Breast epithelium (tissue), 4 donors: Measurements from ENCODE around the gene TMEM30B. TPM values are rescaled to one million over a fixed set of nuclear protein-coding genes. Genes with fewer than 3 reads are reported as not detected.
A peak's percentile ranks its signal among the peaks of the same experiment; 100 is the strongest.

Source experiments
- DNase-seq, 2 donors: peaks; one replicate each; pipeline ENCODE4 v3.0.0-alpha.2; 2019; ENCODE audit warnings: low spot score in 2 of 2
- H3K27ac ChIP-seq, 2 donors: fragments of 200-600 bp; sonication (generic) in 1 of 2; one replicate each; pipeline ENCODE4 v1.5.1; 2016 to 2019; ENCODE audit warnings: mild to moderate bottlenecking in 1 of 2
- H3K27me3 ChIP-seq, 2 donors: fragments of 200-600 bp; sonication (generic) in 1 of 2; one replicate each; pipeline versions ENCODE4 v1.5.1 to v1.6.0; 2017 to 2019; ENCODE audit warnings: control low read depth in 1 of 2, mild to moderate bottlenecking in 1 of 2
- H3K36me3 ChIP-seq: fragments of 200-600 bp; one replicate; pipeline ENCODE4 v1.5.1; 2019
- H3K4me1 ChIP-seq, 2 donors: fragments of 200-600 bp; sonication (generic); one replicate each; pipeline ENCODE4 v1.5.1; 2016 to 2019; ENCODE audit warnings: control low read depth in 1 of 2
- H3K4me3 ChIP-seq, 3 donors: fragments of 200-600 bp; sonication (generic); 1 replicate in 2 of 3; 2 replicates in 1 of 3; pipeline ENCODE4 v1.5.1; 2016 to 2019; ENCODE audit warnings: mild to moderate bottlenecking in 3 of 3, moderate library complexity in 2 of 3
- H3K9me3 ChIP-seq, 2 donors: fragments of 200-600 bp; sonication (generic) in 1 of 2; one replicate each; pipeline ENCODE4 v1.5.1; 2016 to 2019; ENCODE audit warnings: control low read depth in 1 of 2
- POLR2A ChIP-seq: fragments of 450-650 bp; IDR thresholded peaks from one replicate; pipeline ENCODE4 v1.6.1; 2016; ENCODE audit warnings: antibody characterized with exemption, mild to moderate bottlenecking, moderate library complexity
- POLR2AphosphoS5 ChIP-seq, 3 donors: sonication (generic); formaldehyde crosslinking; IDR thresholded peaks; one replicate each; pipeline ENCODE4 v1.6.1; 2017; ENCODE audit warnings: antibody characterized with exemption in 3 of 3
- intact Hi-C: fragments of 100-400 bp; cut with DNase I; formaldehyde crosslinking; loops from one replicate; pipeline ENCODE4 v1.15.1; 2023; ENCODE audit warnings: low total_unique reads
- total RNA-seq, 3 donors: library from RNA; depleted of rRNA; stranded (reverse); fragments of >200 nt; gene quantifications; one replicate each; pipeline ENCODE4 v1.1.0, GENCODE V29; 2016
- TF ChIP-seq, protein P1 (sequence below), 3 donors: fragments of 450-650 bp; IDR thresholded peaks; one replicate each; pipeline ENCODE4 v1.5.1; 2016 to 2017; ENCODE audit warnings: antibody characterized with exemption in 3 of 3, mild to moderate bottlenecking in 3 of 3, moderate library complexity in 3 of 3

Gene TMEM30B
- total RNA-seq, 3 donors from 2014 or later, result 5.0 to 36.7 (median 20.0) TPM

DNA sequence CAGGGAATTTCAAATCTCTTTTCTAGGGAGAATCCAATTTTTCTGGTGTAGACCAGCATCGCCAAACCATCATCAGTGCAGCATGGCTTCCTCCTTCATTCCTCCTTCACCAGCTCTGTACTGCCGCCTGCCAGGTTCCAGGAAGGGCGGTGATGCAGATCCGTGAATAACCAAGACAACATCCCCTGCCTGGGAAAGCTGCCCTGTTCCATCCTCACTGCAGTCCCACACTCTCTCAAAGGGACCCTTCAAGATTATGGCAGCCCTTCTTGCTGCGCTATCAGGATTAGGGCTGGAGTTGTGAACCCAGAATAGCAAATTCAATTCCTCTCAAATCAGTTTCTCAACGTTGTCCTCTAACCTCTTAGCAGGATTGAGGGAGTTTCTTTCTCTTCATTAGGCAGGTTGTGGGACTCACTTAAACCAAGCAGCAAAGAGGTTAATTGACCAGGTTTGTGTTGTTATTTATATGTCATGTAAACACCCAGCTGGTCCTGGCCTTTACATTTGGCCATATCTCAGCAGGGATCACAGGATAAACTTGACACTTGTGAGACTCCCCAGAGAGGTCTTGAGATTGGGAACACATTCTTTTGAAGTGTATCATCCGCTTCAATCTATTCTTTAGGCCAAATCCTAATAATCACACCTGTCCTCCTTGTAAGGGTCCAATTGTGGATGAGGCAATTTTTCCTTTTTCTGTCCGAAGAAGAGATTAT lies 26.2 kb downstream of the TMEM30B start:
- Histone ChIP-seq H3K9me3 (no peaks in the 10 kb centered on the region), H3K4me1 (no peaks in the 10 kb centered on the region), H3K27ac (no peak overlapping the region), H3K27me3 (no peaks in the 10 kb centered on the region), H3K4me3 (no peak overlapping the region), H3K36me3 (no peaks in the 10 kb centered on the region)
- TF ChIP-seq, protein P1, sequence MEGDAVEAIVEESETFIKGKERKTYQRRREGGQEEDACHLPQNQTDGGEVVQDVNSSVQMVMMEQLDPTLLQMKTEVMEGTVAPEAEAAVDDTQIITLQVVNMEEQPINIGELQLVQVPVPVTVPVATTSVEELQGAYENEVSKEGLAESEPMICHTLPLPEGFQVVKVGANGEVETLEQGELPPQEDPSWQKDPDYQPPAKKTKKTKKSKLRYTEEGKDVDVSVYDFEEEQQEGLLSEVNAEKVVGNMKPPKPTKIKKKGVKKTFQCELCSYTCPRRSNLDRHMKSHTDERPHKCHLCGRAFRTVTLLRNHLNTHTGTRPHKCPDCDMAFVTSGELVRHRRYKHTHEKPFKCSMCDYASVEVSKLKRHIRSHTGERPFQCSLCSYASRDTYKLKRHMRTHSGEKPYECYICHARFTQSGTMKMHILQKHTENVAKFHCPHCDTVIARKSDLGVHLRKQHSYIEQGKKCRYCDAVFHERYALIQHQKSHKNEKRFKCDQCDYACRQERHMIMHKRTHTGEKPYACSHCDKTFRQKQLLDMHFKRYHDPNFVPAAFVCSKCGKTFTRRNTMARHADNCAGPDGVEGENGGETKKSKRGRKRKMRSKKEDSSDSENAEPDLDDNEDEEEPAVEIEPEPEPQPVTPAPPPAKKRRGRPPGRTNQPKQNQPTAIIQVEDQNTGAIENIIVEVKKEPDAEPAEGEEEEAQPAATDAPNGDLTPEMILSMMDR (IDR thresholded peaks at IDR 0.05), result no peak
- TF ChIP-seq POLR2A (no peak), POLR2AphosphoS5 (IDR thresholded peaks at IDR 0.05) (no peak)
- intact Hi-C loops, result loop anchor here (10.0 kb wide), 3 partner anchors 230 to 780 kb away; no protein-coding TSS in a partner anchor
- no peak for DNase-seq

GRCh38 chr14:61253064-61253738 lies 27.9 kb downstream of the TMEM30B start:
- TF ChIP-seq, protein P1 (IDR thresholded peaks at IDR 0.05), result no peak
- TF ChIP-seq POLR2AphosphoS5 (IDR thresholded peaks at IDR 0.05), result no peak
- no peak for TF ChIP-seq POLR2A
- Histone ChIP-seq H3K36me3 (no peaks in the 10 kb centered on the region), H3K27ac (no peak overlapping the region), H3K4me3 (no peak overlapping the region), H3K4me1 (no peaks in the 10 kb centered on the region), H3K27me3 (no peaks in the 10 kb centered on the region), H3K9me3 (no peaks in the 10 kb centered on the region)
- DNase-seq, result no peak
- intact Hi-C loops, result loop anchor here (10.0 kb wide), 3 partner anchors 228 to 778 kb away; no protein-coding TSS in a partner anchor

DNA sequence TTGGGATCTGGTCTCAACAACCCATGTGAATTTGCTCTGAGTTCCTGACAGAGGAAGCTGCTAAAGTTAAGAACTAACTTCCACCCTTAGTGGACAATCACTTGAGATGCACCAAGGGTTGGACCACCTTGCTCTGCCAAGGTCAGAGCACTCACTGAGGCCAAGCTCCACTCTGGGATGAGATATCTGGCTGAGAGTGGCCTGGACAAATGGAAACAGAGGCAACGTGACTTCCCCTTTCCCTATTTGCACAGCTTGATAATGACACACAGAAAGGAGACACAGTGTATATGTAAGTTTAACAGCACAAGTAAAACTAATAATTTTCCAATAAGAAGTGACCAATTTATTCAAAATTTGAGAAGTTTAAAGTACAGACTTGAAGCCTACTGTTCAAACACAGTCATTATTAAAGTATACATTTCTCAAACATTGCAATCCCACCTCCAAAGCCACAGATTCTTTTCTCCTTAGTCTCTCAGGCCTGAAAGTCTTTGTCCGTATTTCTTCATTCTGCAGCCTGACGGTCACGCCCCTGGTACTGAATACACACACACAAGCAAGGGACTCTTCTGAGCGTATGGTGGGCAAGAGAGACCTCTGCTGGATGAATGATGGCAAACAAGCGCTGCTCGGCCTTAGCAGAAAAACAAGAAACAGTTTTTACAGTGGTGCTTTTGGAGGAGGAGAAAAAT lies 28.6 kb downstream of the TMEM30B start:
- intact Hi-C loops, result loop anchor here (10.0 kb wide), 3 partner anchors 228 to 778 kb away; no protein-coding TSS in a partner anchor
- no peak overlapping the region for H3K4me3 ChIP-seq
- H3K27me3 ChIP-seq, result no peaks in the 10 kb centered on the region
- H3K4me1 ChIP-seq, result no peaks in the 10 kb centered on the region
- no peak overlapping the region for H3K27ac ChIP-seq
- H3K36me3 ChIP-seq, result no peaks in the 10 kb centered on the region
- H3K9me3 ChIP-seq, result no peaks in the 10 kb centered on the region
- DNase-seq, result peak; percentile 65 to 70
- TF ChIP-seq, protein P1 (IDR thresholded peaks at IDR 0.05), result peak in 2 of 3 donors; percentile 82 to 87
- no peak for TF ChIP-seq POLR2AphosphoS5 (IDR thresholded peaks at IDR 0.05)

- no peak overlapping the region for H3K27ac ChIP-seq
- H3K4me1 ChIP-seq, result no peaks in the 10 kb centered on the region
- no peak overlapping the region for H3K4me3 ChIP-seq
- no peaks in the 10 kb centered on the region for H3K9me3 ChIP-seq
- no peak for DNase-seq
- intact Hi-C loops, result loop anchor here (10.0 kb wide), 3 partner anchors 225 to 775 kb away; no protein-coding TSS in a partner anchor
- H3K27me3 ChIP-seq, result no peaks in the 10 kb centered on the region
- TF ChIP-seq, protein P1 (IDR thresholded peaks at IDR 0.05), result no peak
- no peak for TF ChIP-seq POLR2A
- TF ChIP-seq POLR2AphosphoS5 (IDR thresholded peaks at IDR 0.05), result no peak
- H3K36me3 ChIP-seq, result no peaks in the 10 kb centered on the region
Observed at GRCh38 chr14:61250063-61250462, 31.1 kb downstream of the TMEM30B start.
